GM12878 (cell line): ENCODE measurements around the gene TM4SF1. TPM values are rescaled to one million over a fixed set of nuclear protein-coding genes. Genes with fewer than 3 reads are reported as not detected.

Experiments
- ATAC-seq: fragments of 200-7000 bp; cut with Tn5 transposase; 3 replicates; pipeline ENCODE4 v1.9.1; 2020; ENCODE audit warnings: mild to moderate bottlenecking, moderate library complexity
- BruUV-seq: library from RNA; stranded (reverse); fragments of 400-500 nt; replicated peaks from 2 replicates; lab custom pipeline; 2021; lab: Mats Ljungman, UMichigan
- CTCF ChIA-PET: fragments of 300-600 bp; sonication (Branson Sonifier 250); formaldehyde crosslinking; extraction: SDS; loops from one replicate; lab custom pipeline; 2021; ENCODE audit warnings: inconsistent platforms; lab: Yijun Ruan, JAX
- POLR2A ChIA-PET: fragments of 350-600 bp; formaldehyde crosslinking; extraction: SDS; loops from one replicate; lab custom pipeline; 2021; ENCODE audit warnings: inconsistent platforms; lab: Charles Lee
- RAD21 ChIA-PET: fragments of 300-600 bp; sonication (Branson Sonifier 250); formaldehyde crosslinking; loops from one replicate; lab custom pipeline; 2023; ENCODE audit warnings: antibody characterized with exemption; ENCODE audit not compliant: unreplicated experiment; lab: Charles Lee
- SMC1A ChIA-PET: fragments of 300-600 bp; sonication (Branson Sonifier 250); formaldehyde crosslinking; loops from one replicate; lab custom pipeline; 2023; ENCODE audit not compliant: unreplicated experiment, uncharacterized antibody; lab: Charles Lee
- DNase-seq: peaks from one replicate; pipeline ENCODE4 v3.0.0-alpha.2; 2011; ENCODE audit warnings: low read depth, low spot score
- FAIRE-seq: peaks from 3 replicates; lab custom pipeline; 2011; peaks lifted over from hg19 to GRCh38; lab: Jason Lieb, UNC
- H2AFZ ChIP-seq: 2 replicates; pipeline ENCODE4 v1.6.0; 2011; ENCODE audit warnings: low read depth, low read length, control low read depth; ENCODE audit not compliant: control insufficient read depth
- H3K27ac ChIP-seq: 2 replicates; pipeline ENCODE4 v1.5.1; 2011; ENCODE audit warnings: control low read depth; ENCODE audit not compliant: control insufficient read depth, insufficient read depth
- H3K27me3 ChIP-seq, 2 experiments: replicated peaks in 1 of 2; 2 replicates each; pipeline versions ENCODE4 v1.6.0 to v1.6.1; 2011; ENCODE audit warnings: low read length in 1 of 2; ENCODE audit not compliant: control insufficient read depth in 2 of 2, insufficient read depth in 2 of 2
- H3K36me3 ChIP-seq, 2 experiments: 2 replicates each; pipeline ENCODE4 v1.5.1; 2011; ENCODE audit warnings: low read length in 1 of 2; ENCODE audit not compliant: control insufficient read depth in 2 of 2, insufficient read depth in 2 of 2
- H3K4me1 ChIP-seq: 2 replicates; pipeline ENCODE4 v1.6.1; 2011; ENCODE audit warnings: mild to moderate bottlenecking, low read length, moderate library complexity, mixed read lengths; ENCODE audit not compliant: control insufficient read depth, insufficient read depth
- H3K4me2 ChIP-seq: 2 replicates; pipeline ENCODE4 v1.6.0; 2011; ENCODE audit warnings: control low read depth; ENCODE audit not compliant: control insufficient read depth, insufficient read depth
- H3K4me3 ChIP-seq: fragments of 200-600 bp; sonication (generic); 2 replicates; pipeline ENCODE4 v1.5.1; 2016
- H3K79me2 ChIP-seq: 2 replicates; pipeline ENCODE4 v1.6.0; 2011; ENCODE audit warnings: low read length; ENCODE audit not compliant: control insufficient read depth, insufficient read depth
- H3K9ac ChIP-seq: 2 replicates; pipeline ENCODE4 v1.8.0; 2011; ENCODE audit warnings: low read length, control low read depth, mixed read lengths; ENCODE audit not compliant: control insufficient read depth, insufficient read depth
- H3K9me3 ChIP-seq: replicated peaks from 3 replicates; pipeline ENCODE4 v1.5.1; 2011; ENCODE audit warnings: mild to moderate bottlenecking, low read length; ENCODE audit not compliant: control insufficient read depth, insufficient read depth
- H4K20me1 ChIP-seq: 2 replicates; pipeline ENCODE4 v1.6.0; 2011; ENCODE audit not compliant: control insufficient read depth, insufficient read depth
- BCL3 ChIP-seq: IDR thresholded peaks from 2 replicates; pipeline ENCODE4 v1.6.1; 2011; ENCODE audit warnings: borderline replicate concordance, low read depth, mild to moderate bottlenecking, moderate library complexity, low read length; ENCODE audit not compliant: insufficient read depth, poor library complexity, severe bottlenecking
- CBX5 ChIP-seq: sonication (generic); IDR thresholded peaks from 2 replicates; pipeline ENCODE4 v1.6.1; 2016; ENCODE audit warnings: low read depth, moderate library complexity, mild to moderate bottlenecking, inconsistent platforms
- CHD2 ChIP-seq: IDR thresholded peaks from 2 replicates; pipeline ENCODE4 v1.6.1; 2011; ENCODE audit warnings: low read depth, low read length, improper control_type of control experiment, borderline replicate concordance
- DPF2 ChIP-seq: fragments of 450-650 bp; IDR thresholded peaks from 2 replicates; pipeline ENCODE4 v1.6.1; 2017; ENCODE audit warnings: mild to moderate bottlenecking
- EGR1 ChIP-seq, 2 experiments: IDR thresholded peaks; 1 replicate in 1 of 2; 2 replicates in 1 of 2; pipeline ENCODE4 v1.6.1; 2011 to 2012; ENCODE audit warnings: low read depth in 2 of 2, low read length in 2 of 2, borderline replicate concordance in 1 of 2, mild to moderate bottlenecking in 1 of 2, moderate library complexity in 1 of 2
- GATAD2B ChIP-seq: fragments of 450-650 bp; conservative IDR thresholded peaks from 2 replicates; pipeline ENCODE4 v1.6.1; 2017; ENCODE audit warnings: low read depth, mild to moderate bottlenecking, moderate library complexity
- JUND ChIP-seq: IDR thresholded peaks from 2 replicates; pipeline ENCODE4 v1.6.1; 2012; ENCODE audit warnings: low read depth, mild to moderate bottlenecking, low read length, improper control_type of control experiment, moderate library complexity
- RELA ChIP-seq: fragments of 450-650 bp; IDR thresholded peaks from 2 replicates; pipeline ENCODE4 v1.8.0; 2014; ENCODE audit warnings: borderline replicate concordance; ENCODE audit not compliant: partially characterized antibody
- TARDBP ChIP-seq: IDR thresholded peaks from 2 replicates; pipeline ENCODE4 v1.6.1; 2016; ENCODE audit warnings: borderline replicate concordance
- USF2 ChIP-seq: IDR thresholded peaks from 2 replicates; pipeline ENCODE4 v1.6.1; 2011; ENCODE audit warnings: low read depth, low read length, improper control_type of control experiment, borderline replicate concordance
- YBX1 ChIP-seq: fragments of 450-650 bp; IDR thresholded peaks from 2 replicates; pipeline ENCODE4 v1.6.1; 2016; ENCODE audit warnings: antibody characterized with exemption
- ZNF24 ChIP-seq: fragments of 450-650 bp; IDR thresholded peaks from 2 replicates; pipeline ENCODE4 v1.6.1; 2017; ENCODE audit warnings: antibody characterized with exemption, mild to moderate bottlenecking
- WGBS: methylation state at CpG from one replicate; pipeline ENCODE4 v1.1.6; 2016; ENCODE audit warnings: low lambda C conversion rate; ENCODE audit not compliant: insufficient replicate concordance, insufficient coverage; ENCODE audit errors: missing lambda C conversion rate; 5-methylcytosine and 5-hydroxymethylcytosine counted together
- in situ Hi-C: fragments of 300-500 bp; cut with MboI; formaldehyde crosslinking; loops from 9 replicates; pipeline ENCODE4 v1.14.3; 2018; ENCODE audit warnings: mixed read lengths
- intact Hi-C: fragments of 100-400 bp; cut with micrococcal nuclease; formaldehyde crosslinking; loops from one replicate; pipeline ENCODE4 v1.14.2; 2022; ENCODE audit not compliant: unreplicated experiment
- polyA plus RNA-seq, 11 experiments: library from polyadenylated mRNA; depleted of rRNA in 4 of 11; unstranded in 6 of 11; stranded (reverse) in 5 of 11; fragments of >200 nt; fragmentation: Nextera tagmentation in 4 of 11; fragmentation: Illumina TruSeq in 1 of 11; extraction: Ambion mirVana in 4 of 11; extraction: Trizol in 1 of 11; gene quantifications; 1 replicate in 1 of 11; 2 replicates in 10 of 11; pipeline versions ENCODE4 v1.2.1 to v1.2.3, GENCODE V29; 2011 to 2016; ENCODE audit warnings: inconsistent platforms in 2 of 11, missing spikeins in 2 of 11, low read depth in 1 of 11
- total RNA-seq, 4 experiments: library from RNA; depleted of rRNA in 3 of 4; stranded (reverse); fragments of >200 nt in 3 of 4; fragmentation: Illumina TruSeq in 1 of 4; extraction: Trizol in 1 of 4; gene quantifications; 2 replicates each; pipeline versions ENCODE4 v1.2.1 to v1.2.3, GENCODE V29; 2013 to 2021
- TF ChIP-seq, protein P1 (sequence below): fragments of 450-650 bp; IDR thresholded peaks from 2 replicates; pipeline ENCODE4 v1.6.1; 2016; ENCODE audit warnings: mild to moderate bottlenecking
- TF ChIP-seq, protein P2 (sequence below): fragments of 450-650 bp; IDR thresholded peaks from 2 replicates; pipeline ENCODE4 v1.6.1; 2017; ENCODE audit warnings: low read depth, mild to moderate bottlenecking, moderate library complexity
- TF ChIP-seq, protein P3 (sequence below): IDR thresholded peaks from 2 replicates; pipeline ENCODE4 v1.6.1; 2012; ENCODE audit warnings: low read depth, low read length, improper control_type of control experiment

TM4SF1 gene
- total and polyA plus RNA-seq, 10 of the 15 experiments (the other 5 are each of a cell fraction or from before 2014, with no cell fraction given) = 0.05 to 1.2 TPM; not detected in 8

- SMC1A ChIA-PET = interaction anchor here (1.1 to 1.2 kb wide), 2 partner anchors 14 to 16 kb away, joined by 3 to 4 read pairs; no protein-coding TSS in a partner anchor
- ATAC-seq = no peak
- TF ChIP-seq JUND (no peak), BCL3 (no peak), RELA (no peak), TARDBP (no peak), DPF2 (no peak), USF2 (no peak), EGR1 (IDR thresholded peaks at IDR 0.05; ENCODE audit: borderline replicate concordance in 1 of 2, low read depth in 2 of 2, low read length in 2 of 2) (no peak), CBX5 (no peak), ZNF24 (no peak), CHD2 (no peak), GATAD2B (no peak), YBX1 (no peak)
- TF ChIP-seq, protein P1, sequence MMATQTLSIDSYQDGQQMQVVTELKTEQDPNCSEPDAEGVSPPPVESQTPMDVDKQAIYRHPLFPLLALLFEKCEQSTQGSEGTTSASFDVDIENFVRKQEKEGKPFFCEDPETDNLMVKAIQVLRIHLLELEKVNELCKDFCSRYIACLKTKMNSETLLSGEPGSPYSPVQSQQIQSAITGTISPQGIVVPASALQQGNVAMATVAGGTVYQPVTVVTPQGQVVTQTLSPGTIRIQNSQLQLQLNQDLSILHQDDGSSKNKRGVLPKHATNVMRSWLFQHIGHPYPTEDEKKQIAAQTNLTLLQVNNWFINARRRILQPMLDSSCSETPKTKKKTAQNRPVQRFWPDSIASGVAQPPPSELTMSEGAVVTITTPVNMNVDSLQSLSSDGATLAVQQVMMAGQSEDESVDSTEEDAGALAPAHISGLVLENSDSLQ = no peak
- TF ChIP-seq, protein P2, sequence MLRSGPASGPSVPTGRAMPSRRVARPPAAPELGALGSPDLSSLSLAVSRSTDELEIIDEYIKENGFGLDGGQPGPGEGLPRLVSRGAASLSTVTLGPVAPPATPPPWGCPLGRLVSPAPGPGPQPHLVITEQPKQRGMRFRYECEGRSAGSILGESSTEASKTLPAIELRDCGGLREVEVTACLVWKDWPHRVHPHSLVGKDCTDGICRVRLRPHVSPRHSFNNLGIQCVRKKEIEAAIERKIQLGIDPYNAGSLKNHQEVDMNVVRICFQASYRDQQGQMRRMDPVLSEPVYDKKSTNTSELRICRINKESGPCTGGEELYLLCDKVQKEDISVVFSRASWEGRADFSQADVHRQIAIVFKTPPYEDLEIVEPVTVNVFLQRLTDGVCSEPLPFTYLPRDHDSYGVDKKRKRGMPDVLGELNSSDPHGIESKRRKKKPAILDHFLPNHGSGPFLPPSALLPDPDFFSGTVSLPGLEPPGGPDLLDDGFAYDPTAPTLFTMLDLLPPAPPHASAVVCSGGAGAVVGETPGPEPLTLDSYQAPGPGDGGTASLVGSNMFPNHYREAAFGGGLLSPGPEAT = no peak
- TF ChIP-seq, protein P3, sequence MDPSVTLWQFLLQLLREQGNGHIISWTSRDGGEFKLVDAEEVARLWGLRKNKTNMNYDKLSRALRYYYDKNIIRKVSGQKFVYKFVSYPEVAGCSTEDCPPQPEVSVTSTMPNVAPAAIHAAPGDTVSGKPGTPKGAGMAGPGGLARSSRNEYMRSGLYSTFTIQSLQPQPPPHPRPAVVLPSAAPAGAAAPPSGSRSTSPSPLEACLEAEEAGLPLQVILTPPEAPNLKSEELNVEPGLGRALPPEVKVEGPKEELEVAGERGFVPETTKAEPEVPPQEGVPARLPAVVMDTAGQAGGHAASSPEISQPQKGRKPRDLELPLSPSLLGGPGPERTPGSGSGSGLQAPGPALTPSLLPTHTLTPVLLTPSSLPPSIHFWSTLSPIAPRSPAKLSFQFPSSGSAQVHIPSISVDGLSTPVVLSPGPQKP = no peak
These were observed 50.3 kb downstream of the TM4SF1 start for GRCh38 chr3:149327156-149327555.

More at GRCh38 chr3:149327156-149327555, 50.3 kb downstream of the TM4SF1 start:
- POLR2A ChIA-PET = interaction anchor here (0.6 kb wide), 1 partner anchor 76 kb away, joined by 3 read pairs; no protein-coding TSS in a partner anchor
- intact Hi-C loops (no loop called here), in situ Hi-C loops (no loop called here)
- Histone ChIP-seq H3K4me3 (no peak overlapping the region), H3K9ac (no peak overlapping the region), H3K4me1 (no peaks in the 10 kb centered on the region), H3K4me2 (no peak overlapping the region), H2AFZ (no peak overlapping the region), H3K27me3 (peaks cover 3% of the 10 kb centered on the region in 2 experiments; a peak in 2 of 4 replicates), H3K36me3 (no peaks in the 10 kb centered on the region), H4K20me1 (no peaks in the 10 kb centered on the region), H3K79me2 (no peaks in the 10 kb centered on the region), H3K9me3 (no peaks in the 10 kb centered on the region), H3K27ac (no peak overlapping the region)
- RAD21 ChIA-PET = interaction anchor here (0.6 kb wide), 1 partner anchor 11 kb away, joined by 3 read pairs; no protein-coding TSS in a partner anchor
- BruUV-seq = no TSS peak
- DNase-seq (no peak), FAIRE-seq (no peak)
- 44% methylated on average over 2 of the region's 2 CpGs for WGBS
- CTCF ChIA-PET = no interaction called here
